22Rv1 (cell line): ENCODE results near the gene THAP4.

Source experiments
- H3K27ac ChIP-seq: fragments of 450-650 bp; 2 replicates; pipeline ENCODE4 v1.5.1; 2017
- ZFX ChIP-seq: fragments of 450-650 bp; IDR thresholded peaks from 2 replicates; pipeline ENCODE4 v1.6.1; 2017; ENCODE audit warnings: antibody characterized with exemption, borderline replicate concordance
- TF ChIP-seq, protein P1 (sequence below): fragments of 450-650 bp; IDR thresholded peaks from 2 replicates; pipeline ENCODE4 v1.5.1; 2017; ENCODE audit warnings: mild to moderate bottlenecking

The THAP4 gene

DNA sequence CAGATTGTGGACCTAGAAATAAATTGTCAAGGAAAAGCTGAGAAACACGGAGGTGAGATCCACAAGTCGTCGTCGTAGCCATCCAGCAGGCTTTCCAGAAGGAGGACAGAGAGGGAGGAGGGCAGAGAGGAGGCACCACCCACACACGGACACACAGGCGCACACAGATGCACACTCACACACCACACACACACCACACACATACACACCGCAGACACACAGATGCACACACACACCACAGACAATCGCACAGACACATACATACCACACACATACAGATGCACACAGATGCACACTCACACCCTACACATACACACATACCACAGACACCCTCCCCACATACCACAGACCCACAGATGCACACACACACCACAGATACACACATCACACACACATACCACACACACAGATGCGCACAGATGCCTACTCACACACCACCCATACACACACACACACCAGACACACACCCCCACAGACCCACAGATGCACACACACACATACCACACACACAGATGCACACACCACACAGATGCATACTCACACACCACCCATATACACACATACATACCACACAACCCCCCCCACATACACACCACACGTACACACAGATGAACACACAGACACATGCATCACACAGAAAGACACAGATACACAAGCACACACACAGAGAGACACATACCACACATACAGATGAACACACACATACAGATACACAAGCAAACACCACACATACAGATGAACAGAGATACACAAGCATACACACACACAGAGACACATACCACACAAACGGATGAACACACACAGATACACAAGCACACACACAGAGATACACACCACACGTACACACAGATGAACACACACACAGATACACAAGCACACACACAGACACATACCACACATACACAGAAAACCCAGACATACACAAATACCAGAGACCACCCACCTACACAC is 91.2 kb downstream of the THAP4 start:
- TF ChIP-seq, protein P1, sequence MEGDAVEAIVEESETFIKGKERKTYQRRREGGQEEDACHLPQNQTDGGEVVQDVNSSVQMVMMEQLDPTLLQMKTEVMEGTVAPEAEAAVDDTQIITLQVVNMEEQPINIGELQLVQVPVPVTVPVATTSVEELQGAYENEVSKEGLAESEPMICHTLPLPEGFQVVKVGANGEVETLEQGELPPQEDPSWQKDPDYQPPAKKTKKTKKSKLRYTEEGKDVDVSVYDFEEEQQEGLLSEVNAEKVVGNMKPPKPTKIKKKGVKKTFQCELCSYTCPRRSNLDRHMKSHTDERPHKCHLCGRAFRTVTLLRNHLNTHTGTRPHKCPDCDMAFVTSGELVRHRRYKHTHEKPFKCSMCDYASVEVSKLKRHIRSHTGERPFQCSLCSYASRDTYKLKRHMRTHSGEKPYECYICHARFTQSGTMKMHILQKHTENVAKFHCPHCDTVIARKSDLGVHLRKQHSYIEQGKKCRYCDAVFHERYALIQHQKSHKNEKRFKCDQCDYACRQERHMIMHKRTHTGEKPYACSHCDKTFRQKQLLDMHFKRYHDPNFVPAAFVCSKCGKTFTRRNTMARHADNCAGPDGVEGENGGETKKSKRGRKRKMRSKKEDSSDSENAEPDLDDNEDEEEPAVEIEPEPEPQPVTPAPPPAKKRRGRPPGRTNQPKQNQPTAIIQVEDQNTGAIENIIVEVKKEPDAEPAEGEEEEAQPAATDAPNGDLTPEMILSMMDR: no peak
- TF ChIP-seq ZFX: no peak
- no peak overlapping the region for H3K27ac ChIP-seq

DNA sequence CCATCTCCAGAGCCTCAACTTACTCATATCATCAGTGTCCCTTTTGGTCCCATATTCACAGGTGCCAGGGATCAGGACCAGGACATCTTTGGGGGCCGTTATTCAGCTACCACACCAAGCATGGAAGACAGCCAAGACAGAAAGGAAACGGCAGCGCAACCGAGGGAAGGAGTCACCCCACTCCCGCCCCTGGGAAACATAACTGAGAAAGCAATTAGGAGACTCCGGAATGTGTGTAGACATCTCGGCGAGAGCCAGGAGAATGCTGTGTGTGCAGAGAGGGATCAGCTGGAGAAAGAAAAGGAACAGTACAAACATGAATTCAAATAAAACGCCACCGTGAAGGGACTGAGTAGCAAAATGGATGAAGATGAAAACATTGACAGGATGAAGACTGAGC is 91.9 kb downstream of the THAP4 start:
- H3K27ac ChIP-seq: no peak overlapping the region
- TF ChIP-seq ZFX: no peak
- TF ChIP-seq, protein P1: no peak

DNA sequence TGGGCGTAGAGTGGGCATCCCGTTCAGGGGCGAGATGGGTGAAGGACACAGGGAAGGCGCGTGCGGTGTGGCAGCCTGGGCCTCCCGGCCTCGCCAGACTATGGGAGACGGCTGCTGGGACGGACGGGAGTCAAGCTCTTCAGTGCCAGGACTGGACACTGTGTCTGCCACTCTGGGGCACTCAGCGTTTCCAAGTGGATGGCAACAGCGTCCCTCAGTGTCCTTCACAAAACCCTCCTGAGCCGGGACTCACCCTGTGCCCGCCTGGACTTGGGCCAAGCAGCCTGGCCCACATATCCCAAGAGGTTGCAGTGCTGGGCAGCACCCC is 94.7 kb downstream of the THAP4 start:
- TF ChIP-seq ZFX: no peak
- TF ChIP-seq, protein P1: no peak
- H3K27ac ChIP-seq: no peak overlapping the region

DNA sequence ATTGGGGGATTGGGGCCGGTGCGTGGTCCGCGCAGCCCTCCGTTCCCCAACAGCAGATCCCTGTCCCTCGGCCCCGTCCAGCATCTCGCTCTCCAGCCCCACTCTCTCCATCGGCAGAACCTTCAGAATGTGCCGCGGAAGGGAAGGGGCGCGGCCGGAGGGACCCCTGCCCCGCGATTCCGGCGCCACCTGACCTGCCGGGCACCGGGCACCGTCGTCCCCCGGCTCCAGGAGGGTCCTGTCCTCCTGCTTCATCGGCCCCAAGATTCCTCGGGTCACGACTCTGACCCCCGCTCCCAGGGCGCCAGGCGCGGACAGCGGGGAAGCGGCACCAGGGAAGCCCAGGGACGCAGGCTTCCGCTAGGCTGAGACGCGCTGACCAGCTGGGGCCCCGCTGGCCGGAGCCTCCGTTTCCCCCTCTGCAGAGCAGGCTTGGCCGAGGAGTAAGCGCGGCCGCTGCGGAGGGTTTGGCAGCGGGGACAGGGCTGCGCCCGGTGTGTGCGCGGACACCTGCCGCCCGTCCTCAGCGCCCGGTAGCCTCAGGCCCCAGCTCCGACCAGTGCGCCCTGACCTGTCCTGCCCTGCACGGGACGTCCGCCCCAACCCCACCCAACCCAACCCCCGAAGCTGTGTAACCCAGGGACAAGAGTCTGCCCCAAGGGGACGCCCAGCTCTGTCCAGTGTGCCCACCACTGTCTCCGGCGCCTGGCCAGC is 95.2 kb downstream of the THAP4 start:
- TF ChIP-seq ZFX: no peak
- TF ChIP-seq, protein P1: no peak
- no peak overlapping the region for H3K27ac ChIP-seq

DNA sequence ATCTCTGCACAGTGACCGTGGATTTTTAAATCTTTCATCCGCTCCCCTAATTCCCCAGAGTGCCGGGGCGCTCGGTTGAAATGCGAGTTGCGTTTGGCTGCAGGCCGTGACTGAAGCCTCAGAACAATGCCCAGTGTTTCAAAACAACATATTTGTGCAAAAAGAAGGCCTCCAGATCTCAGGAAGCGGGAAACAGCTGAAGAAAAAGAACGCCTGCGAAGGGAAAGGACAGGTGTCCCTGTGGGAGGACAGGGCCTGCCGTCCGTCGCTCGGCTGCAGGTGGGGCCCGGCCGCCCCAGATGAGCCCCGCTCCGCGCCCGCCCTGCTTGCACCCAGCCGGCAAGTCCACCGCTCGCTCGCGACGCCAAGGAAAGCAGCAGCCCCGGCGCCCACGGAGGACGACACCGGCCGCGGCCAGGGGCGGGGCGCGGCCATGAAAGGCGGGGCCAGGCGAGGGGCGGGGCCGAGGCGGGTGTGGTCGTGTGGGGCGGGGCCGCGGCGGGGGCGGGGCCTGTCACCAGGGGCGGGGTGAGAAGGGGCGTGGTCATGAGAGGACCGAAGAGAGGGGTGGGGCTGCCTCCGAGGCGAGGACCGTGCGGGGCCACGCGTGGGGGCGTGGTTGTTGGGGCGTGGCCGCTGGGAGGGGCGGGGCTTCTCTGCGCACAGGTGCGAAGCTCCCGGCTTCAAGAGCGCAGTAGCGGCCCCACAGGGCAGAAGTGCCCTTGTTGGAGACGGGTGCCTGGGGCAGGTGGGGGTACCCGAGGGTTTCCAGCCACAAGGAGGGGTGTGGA is 96.0 kb downstream of the THAP4 start:
- TF ChIP-seq, protein P1: no peak
- TF ChIP-seq ZFX: no peak
- H3K27ac ChIP-seq: no peak overlapping the region

DNA sequence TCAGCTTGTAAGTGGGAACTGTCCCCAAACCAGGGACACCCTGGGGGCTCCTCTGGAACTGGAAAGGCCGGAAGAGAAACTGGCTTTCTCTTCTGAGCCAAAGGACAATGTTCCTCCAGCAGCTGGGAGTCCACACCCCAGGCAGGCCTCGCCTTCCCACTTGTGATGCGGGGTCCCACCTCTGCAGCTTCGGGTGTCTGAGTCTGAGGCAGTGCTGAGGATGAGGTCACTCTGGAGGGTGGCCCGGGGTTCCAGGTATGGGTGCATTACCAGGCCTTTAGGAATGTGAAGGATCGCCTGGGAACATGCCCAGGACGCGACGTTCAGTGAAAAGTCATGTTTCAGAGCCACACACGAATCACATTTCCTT is 96.6 kb downstream of the THAP4 start:
- no peak for TF ChIP-seq ZFX
- TF ChIP-seq, protein P1: no peak
- no peak overlapping the region for H3K27ac ChIP-seq
